Left ventricle myocardium inferior (tissue), 1 donor: ENCODE data around the gene STK35. TPM values are rescaled to one million over a fixed set of nuclear protein-coding genes. Genes with fewer than 3 reads are reported as not detected.

Source experiments
- DNase-seq: peaks from one replicate; pipeline ENCODE4 v3.0.0-alpha.2; 2020
- H3K27ac ChIP-seq: fragments of 200-600 bp; replicated peaks from 2 replicates; pipeline ENCODE4 v1.8.0; 2021
- H3K27me3 ChIP-seq: fragments of 200-600 bp; 2 replicates; pipeline ENCODE4 v1.8.0; 2021; ENCODE audit warnings: low read depth
- H3K36me3 ChIP-seq: fragments of 200-600 bp; 2 replicates; pipeline ENCODE4 v1.8.0; 2021
- H3K4me1 ChIP-seq: fragments of 200-600 bp; 2 replicates; pipeline ENCODE4 v1.8.0; 2021
- H3K4me3 ChIP-seq: fragments of 200-600 bp; 2 replicates; pipeline ENCODE4 v1.8.0; 2021; ENCODE audit warnings: mild to moderate bottlenecking, moderate library complexity
- H3K9me3 ChIP-seq: fragments of 200-600 bp; replicated peaks from 2 replicates; pipeline ENCODE4 v1.8.0; 2021
- intact Hi-C: fragments of 100-400 bp; cut with micrococcal nuclease; formaldehyde crosslinking; loops from one replicate; pipeline ENCODE4 v1.11.0; 2022
- total RNA-seq: library from RNA; stranded (reverse); fragmentation: NEBNext Ultra II Directional; extraction: Animal tissue kit (Norgen Biotek cat#: 25700); gene quantifications from one replicate; pipeline ENCODE4 v1.2.1, GENCODE V29; 2021
- TF ChIP-seq, protein P1 (sequence below): fragments of 200-600 bp; IDR thresholded peaks from 2 replicates; pipeline ENCODE4 v1.8.0; 2021; ENCODE audit warnings: antibody characterized with exemption, mild to moderate bottlenecking, borderline replicate concordance
- donor health status: DM: no; HTN: yes; CAD: no; lungs with severe emphysema.

The STK35 gene
- total RNA-seq, 1 donor from 2014 or later = 13.9 TPM

DNA sequence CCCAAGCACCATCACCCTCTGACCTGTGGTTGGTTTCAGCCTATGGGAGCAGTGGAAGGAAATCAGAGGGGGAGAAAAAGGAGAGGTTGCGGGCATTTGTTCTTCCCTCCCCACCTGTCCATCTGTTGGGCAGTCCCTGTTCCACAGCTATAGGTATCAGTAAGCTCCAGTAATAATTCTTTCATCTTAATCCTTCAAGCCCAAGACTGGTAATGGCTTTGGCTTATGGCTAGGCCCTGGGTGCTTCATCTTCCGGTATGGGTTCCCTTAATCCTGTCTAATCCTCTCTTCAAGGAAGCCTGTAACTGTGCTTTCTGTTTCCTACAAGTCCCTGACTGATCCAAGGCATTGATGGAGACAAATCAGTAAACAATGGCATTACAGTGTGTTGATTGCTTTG lies 42.2 kb upstream of the STK35 start:
- DNase-seq = no peak

DNA sequence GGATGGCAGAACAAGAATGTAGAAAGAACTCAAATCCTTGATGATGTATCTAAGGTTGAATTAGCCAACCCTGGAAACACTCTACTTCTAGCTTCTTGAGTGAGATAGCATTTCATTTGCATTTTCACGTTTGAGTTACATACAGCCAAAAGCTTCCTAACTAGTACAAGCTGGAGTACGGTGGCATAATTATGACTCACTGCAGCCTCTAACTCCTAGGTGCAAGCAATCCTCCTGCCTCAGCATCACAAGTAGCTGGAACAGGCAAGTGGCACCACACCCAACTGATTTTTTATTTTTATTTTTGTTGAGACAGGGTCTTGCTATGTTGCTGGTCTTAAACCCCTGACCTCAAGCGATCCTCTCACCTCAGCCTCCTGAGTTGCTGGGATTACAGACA lies 36.5 kb upstream of the STK35 start:
- Histone ChIP-seq H3K4me1 (no peaks in the 10 kb centered on the region), H3K36me3 (no peaks in the 10 kb centered on the region), H3K9me3 (no peaks in the 10 kb centered on the region), H3K4me3 (no peak overlapping the region), H3K27me3 (peaks cover 61% of the 10 kb centered on the region), H3K27ac (no peak overlapping the region)
- no peak for DNase-seq
- TF ChIP-seq, protein P1, sequence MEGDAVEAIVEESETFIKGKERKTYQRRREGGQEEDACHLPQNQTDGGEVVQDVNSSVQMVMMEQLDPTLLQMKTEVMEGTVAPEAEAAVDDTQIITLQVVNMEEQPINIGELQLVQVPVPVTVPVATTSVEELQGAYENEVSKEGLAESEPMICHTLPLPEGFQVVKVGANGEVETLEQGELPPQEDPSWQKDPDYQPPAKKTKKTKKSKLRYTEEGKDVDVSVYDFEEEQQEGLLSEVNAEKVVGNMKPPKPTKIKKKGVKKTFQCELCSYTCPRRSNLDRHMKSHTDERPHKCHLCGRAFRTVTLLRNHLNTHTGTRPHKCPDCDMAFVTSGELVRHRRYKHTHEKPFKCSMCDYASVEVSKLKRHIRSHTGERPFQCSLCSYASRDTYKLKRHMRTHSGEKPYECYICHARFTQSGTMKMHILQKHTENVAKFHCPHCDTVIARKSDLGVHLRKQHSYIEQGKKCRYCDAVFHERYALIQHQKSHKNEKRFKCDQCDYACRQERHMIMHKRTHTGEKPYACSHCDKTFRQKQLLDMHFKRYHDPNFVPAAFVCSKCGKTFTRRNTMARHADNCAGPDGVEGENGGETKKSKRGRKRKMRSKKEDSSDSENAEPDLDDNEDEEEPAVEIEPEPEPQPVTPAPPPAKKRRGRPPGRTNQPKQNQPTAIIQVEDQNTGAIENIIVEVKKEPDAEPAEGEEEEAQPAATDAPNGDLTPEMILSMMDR = no peak
- intact Hi-C loops = no loop called here

More for the DNA sequence above, 42.2 kb upstream of the STK35 start:
- H3K4me3 ChIP-seq = no peak overlapping the region
- H3K27ac ChIP-seq = no peak overlapping the region
- peaks cover 15% of the 10 kb centered on the region for H3K9me3 ChIP-seq
- TF ChIP-seq, protein P1 = no peak
- intact Hi-C loops = no loop called here
- no peaks in the 10 kb centered on the region for H3K4me1 ChIP-seq
- no peaks in the 10 kb centered on the region for H3K36me3 ChIP-seq
- H3K27me3 ChIP-seq = peaks cover 37% of the 10 kb centered on the region

DNA sequence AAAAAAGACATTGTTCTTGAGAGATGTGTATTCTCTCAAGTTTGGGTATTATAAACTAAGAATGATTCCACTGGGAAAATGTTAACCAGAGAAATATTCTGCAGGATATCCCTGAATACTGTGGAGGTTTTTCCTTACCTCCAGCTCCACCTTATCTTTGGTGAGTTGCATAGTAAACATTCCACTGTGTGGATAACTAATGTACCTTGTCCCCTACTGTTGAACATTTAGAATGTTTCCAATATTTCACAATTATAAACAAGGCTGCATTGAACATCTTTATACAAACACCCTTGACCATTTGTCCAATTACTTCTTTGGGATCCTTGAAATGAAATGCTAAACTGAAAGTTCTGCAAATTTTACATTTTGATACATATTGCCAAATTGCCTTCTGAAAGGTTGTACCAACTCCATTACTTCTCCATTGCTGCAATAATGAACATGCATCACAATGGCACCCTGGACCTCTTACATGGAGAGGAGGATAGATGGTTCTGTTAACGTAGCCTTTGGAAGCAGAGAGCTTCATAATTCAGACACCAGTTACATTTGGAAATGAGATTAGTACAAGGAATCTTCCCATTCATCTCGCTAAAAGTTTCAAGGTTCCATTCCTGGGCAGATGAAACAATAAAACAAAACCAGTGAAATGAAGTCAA lies 35.0 kb upstream of the STK35 start:
- DNase-seq = no peak
- TF ChIP-seq, protein P1 = no peak
- peaks cover 5% of the 10 kb centered on the region for H3K9me3 ChIP-seq
- peaks cover 76% of the 10 kb centered on the region for H3K27me3 ChIP-seq
- H3K4me1 ChIP-seq = no peaks in the 10 kb centered on the region
- no peaks in the 10 kb centered on the region for H3K36me3 ChIP-seq
- intact Hi-C loops = no loop called here
- H3K27ac ChIP-seq = no peak overlapping the region
- no peak overlapping the region for H3K4me3 ChIP-seq

DNA sequence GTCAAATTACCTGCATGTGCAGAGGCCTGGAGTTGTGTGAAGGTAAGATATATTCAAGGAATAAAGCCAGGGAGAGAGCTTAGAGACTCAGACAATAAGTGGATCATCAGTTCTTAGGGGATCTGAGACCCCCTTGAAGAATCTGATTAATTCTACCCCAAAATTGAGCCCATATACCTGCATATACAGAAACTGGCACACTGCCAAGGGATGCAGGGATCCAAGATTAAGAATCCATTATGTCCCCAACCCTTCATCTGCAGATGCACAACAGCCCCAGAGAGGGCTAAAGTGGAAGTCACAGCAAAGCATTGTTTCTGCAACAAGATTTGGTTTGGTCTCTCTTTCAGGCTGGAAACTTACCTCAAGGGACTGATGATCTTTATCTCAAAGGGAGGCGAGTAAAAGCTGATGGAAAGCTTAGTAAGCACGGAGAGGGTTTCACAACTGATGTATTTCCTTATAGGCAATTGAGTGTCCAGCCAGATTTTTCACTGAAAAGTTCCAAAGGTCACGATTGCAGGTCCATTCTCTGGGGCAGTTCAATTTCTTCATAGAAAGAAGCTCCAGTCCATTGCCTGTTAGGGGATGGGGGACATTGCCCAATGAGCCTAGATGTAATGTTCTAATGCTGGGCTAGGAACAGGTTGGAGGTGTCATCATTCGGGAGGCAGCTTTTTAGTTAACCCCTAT lies 20.9 kb upstream of the STK35 start:
- Histone ChIP-seq H3K4me3 (no peak overlapping the region), H3K36me3 (no peaks in the 10 kb centered on the region), H3K27ac (no peak overlapping the region), H3K9me3 (no peaks in the 10 kb centered on the region), H3K4me1 (no peaks in the 10 kb centered on the region), H3K27me3 (peaks cover 66% of the 10 kb centered on the region)
- TF ChIP-seq, protein P1 = no peak
- intact Hi-C loops = no loop called here
- no peak for DNase-seq

DNA sequence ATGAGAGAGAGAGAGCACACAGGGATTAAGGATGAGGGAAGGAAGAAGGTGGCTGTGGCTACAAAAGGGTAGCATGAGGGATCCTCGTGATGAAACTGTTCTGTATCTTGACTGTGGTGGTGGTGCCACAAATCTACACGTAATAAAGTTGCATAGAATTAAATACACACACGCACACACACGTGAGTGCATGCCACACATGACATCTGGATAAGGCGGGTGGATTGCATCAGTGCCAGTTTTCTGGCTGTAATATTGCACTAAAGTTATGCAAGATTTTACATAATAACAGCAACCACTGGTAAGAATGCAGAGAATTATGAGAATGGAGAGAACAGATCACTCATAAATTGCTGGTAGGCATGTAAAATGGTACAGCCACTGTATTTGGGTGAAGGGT lies 16.9 kb upstream of the STK35 start:
- intact Hi-C loops = loop anchor here (5.0 kb wide), 1 partner anchor 88 kb away; no protein-coding TSS in a partner anchor
- Histone ChIP-seq H3K4me3 (no peak overlapping the region), H3K27ac (no peak overlapping the region), H3K36me3 (no peaks in the 10 kb centered on the region), H3K9me3 (no peaks in the 10 kb centered on the region), H3K4me1 (peaks cover 7% of the 10 kb centered on the region), H3K27me3 (peaks cover 60% of the 10 kb centered on the region)
- TF ChIP-seq, protein P1 = no peak
- no peak for DNase-seq
